ENCODE data around the gene TEX38. TPM values are rescaled to one million over a fixed set of nuclear protein-coding genes. Genes with fewer than 3 reads are reported as not detected.

The TEX38 gene
- total RNA-seq, result not detected in 2 replicates

DNA sequence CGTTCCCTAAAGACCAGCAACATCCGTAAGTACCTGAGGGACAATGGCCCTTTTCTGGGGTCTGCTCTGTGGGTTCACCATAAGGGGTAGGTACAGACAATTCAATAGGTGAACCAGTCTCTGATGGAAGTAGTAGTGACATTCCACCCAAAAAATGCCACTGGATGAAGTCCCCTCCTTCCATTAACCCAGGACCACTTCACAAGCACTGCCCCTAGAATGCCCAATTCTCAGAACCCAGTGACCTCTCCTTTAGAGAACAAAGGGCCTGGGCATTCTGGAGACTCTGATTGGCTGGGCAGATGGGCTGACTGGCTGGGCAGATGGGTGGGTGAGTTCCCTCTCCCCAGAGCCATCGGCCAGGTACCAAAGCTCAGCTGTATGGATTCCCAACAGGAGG lies at the start of gene TEX38:
Gene TEX38 (plus strand): TSS at position 301 of the 400 bp plus-strand sequence. CDS start 81 bp downstream, at position 382.

DNA sequence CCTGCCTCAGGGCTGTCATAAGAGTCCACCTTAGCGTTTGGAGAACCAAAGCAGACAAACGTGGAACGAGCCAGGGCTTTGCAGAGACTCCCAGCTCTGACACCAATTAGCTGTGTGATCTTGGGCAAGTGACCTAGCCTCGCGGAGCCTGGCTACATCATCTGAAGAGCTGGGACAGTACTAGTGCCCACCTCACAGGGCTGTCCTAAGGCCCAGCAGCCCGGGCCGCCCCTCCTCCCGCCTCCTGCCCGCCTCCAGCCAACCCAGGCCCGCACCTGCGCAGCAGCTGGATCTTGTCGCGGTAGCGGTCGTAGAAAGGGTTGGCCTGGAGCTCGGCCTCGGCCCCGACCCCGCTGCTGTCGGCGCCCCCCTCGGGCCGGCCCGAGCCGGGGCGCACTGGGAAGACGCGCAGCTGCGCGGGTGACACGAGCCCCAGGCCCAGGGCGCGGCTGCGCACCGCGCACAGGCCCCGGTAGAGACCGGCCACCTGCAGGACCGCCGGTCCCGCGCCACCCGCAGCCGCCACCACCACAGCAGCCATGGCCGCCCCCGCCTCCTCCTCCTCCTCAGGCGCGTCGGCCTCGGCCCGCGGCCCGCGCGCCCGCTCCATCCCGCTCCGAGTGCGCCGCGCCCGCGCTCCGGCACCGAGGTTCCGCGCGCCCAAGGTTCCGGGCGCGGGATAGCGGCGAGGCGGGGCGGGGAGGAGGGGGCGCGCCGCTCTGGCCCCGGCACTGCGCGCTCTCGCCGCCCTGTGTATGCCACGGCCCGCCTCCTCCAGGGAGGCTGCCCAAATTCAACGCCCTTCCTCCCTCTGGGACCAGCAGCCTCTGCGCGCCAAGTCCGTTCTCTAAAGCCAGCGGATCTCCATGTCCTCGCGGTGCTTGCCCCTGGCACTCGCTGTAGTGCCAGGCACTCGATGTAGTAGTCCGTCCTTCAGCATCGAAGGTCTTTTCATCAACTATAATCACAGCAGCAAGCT lies 3.6 kb upstream of the TEX38 start, which contains the start of gene ATPAF1:
Gene ATPAF1 (minus strand): TSS at position 583 of the 979 bp plus-strand sequence. CDS start 42 bp downstream, at position 541.

GRCh38 chr1:46718727-46719622 lies 47.3 kb downstream of the TEX38 start, which contains the start of gene EFCAB14:
Gene EFCAB14 (minus strand): TSS chr1:46719114. CDS start chr1:46718087, 1,027 bp downstream.

Other genes starting within 250 kb of the TEX38 start
- not detected in 2 replicates for gene DMBX1, start 182.0 kb upstream of the TEX38 start, total RNA-seq
- not detected in 2 replicates for gene KNCN, start 120.2 kb upstream of the TEX38 start, total RNA-seq
- gene MKNK1, start 67.6 kb upstream of the TEX38 start, total RNA-seq, result 6.9 and 7.1 TPM in 2 replicates
- gene MOB3C, start 55.0 kb upstream of the TEX38 start, total RNA-seq, result 4.9 and 8.9 TPM in 2 replicates
- 33.5 and 38.5 TPM in 2 replicates for gene ATPAF1, start 3.5 kb upstream of the TEX38 start, total RNA-seq
- gene EFCAB14, start 47.3 kb downstream of the TEX38 start, total RNA-seq, result 43.7 and 87.0 TPM in 2 replicates
- not detected in 2 replicates for gene CYP4B1, start 127.2 kb downstream of the TEX38 start, total RNA-seq

Data from cardiac atrium fibroblast (primary cell).